Stimulated activated CD4-positive, alpha-beta T cell treated with anti-CD3 and anti-CD28 coated beads, Interleukin-4, amount 100 ng/mL, for 24 hours (primary cell): ENCODE results near the gene SLC12A5.

ENCODE experiments used
- DNase-seq: peaks from one replicate; pipeline ENCODE4 v3.0.0-alpha.2; 2020

The SLC12A5 gene

GRCh38 chr20:46006964-46007363 lies 22.1 kb upstream of the SLC12A5 start:
- no peak for DNase-seq

- DNase-seq: no peak
Observed at GRCh38 chr20:46007671-46008070, 21.3 kb upstream of the SLC12A5 start.

GRCh38 chr20:46009816-46010215 lies 19.2 kb upstream of the SLC12A5 start:
- DNase-seq: no peak

- DNase-seq: peak; percentile 44
Observed at GRCh38 chr20:46010491-46011391, 18.3 kb upstream of the SLC12A5 start.

GRCh38 chr20:46011631-46012482 lies 17.2 kb upstream of the SLC12A5 start:
- peak; percentile 32 for DNase-seq

- DNase-seq: no peak
Observed at GRCh38 chr20:46012921-46013320, 16.1 kb upstream of the SLC12A5 start.

GRCh38 chr20:46013322-46013828 lies 15.6 kb upstream of the SLC12A5 start:
- no peak for DNase-seq

- peak; percentile 68 for DNase-seq
Observed at GRCh38 chr20:46013829-46014516, 15.0 kb upstream of the SLC12A5 start.

GRCh38 chr20:46014517-46015396 lies 14.3 kb upstream of the SLC12A5 start:
- no peak for DNase-seq

- no peak for DNase-seq
Observed at GRCh38 chr20:46017272-46017671, 11.7 kb upstream of the SLC12A5 start.

- no peak for DNase-seq
Observed at GRCh38 chr20:46018112-46018511, 10.9 kb upstream of the SLC12A5 start.

- DNase-seq: no peak
Observed at GRCh38 chr20:46018611-46019010, 10.4 kb upstream of the SLC12A5 start.

GRCh38 chr20:46020555-46020954 lies 8.5 kb upstream of the SLC12A5 start:
- no peak for DNase-seq

- DNase-seq: peak; percentile 40
Observed at GRCh38 chr20:46021361-46022359, 7.4 kb upstream of the SLC12A5 start.

GRCh38 chr20:46022411-46023147 lies 6.4 kb upstream of the SLC12A5 start:
- peak; percentile 81 for DNase-seq

- no peak for DNase-seq
Observed at GRCh38 chr20:46023148-46023484, 5.9 kb upstream of the SLC12A5 start.

- DNase-seq: no peak
Observed at GRCh38 chr20:46023999-46024398, 5.0 kb upstream of the SLC12A5 start.

- no peak for DNase-seq
Observed at GRCh38 chr20:46025376-46025783, 3.6 kb upstream of the SLC12A5 start.

GRCh38 chr20:46027245-46027853 lies 1.7 kb upstream of the SLC12A5 start:
- DNase-seq: peak; percentile 31

- no peak for DNase-seq
Observed at GRCh38 chr20:46028110-46028509, 905 bp upstream of the SLC12A5 start.
